ENCODE measurements around the gene SNX5.

- TF ChIP-seq EZH2 (IDR thresholded peaks at IDR 0.05; ENCODE audit: borderline replicate concordance, low read depth, low read length, poor library complexity, severe bottlenecking) (no peak), CTCF (conservative IDR thresholded peaks at IDR 0.05; ENCODE audit: low read depth, low read length) (no peak)
Measured at GRCh38 chr20:17909869-17910321, 58.7 kb downstream of the SNX5 start.
